ENCODE results near the gene GLOD4. TPM values are rescaled to one million over a fixed set of nuclear protein-coding genes. Genes with fewer than 3 reads are reported as not detected.

GLOD4 gene
- total and polyA plus RNA-seq, 11 donors: 14.0 to 39.7 (median 25.4) TPM

DNA sequence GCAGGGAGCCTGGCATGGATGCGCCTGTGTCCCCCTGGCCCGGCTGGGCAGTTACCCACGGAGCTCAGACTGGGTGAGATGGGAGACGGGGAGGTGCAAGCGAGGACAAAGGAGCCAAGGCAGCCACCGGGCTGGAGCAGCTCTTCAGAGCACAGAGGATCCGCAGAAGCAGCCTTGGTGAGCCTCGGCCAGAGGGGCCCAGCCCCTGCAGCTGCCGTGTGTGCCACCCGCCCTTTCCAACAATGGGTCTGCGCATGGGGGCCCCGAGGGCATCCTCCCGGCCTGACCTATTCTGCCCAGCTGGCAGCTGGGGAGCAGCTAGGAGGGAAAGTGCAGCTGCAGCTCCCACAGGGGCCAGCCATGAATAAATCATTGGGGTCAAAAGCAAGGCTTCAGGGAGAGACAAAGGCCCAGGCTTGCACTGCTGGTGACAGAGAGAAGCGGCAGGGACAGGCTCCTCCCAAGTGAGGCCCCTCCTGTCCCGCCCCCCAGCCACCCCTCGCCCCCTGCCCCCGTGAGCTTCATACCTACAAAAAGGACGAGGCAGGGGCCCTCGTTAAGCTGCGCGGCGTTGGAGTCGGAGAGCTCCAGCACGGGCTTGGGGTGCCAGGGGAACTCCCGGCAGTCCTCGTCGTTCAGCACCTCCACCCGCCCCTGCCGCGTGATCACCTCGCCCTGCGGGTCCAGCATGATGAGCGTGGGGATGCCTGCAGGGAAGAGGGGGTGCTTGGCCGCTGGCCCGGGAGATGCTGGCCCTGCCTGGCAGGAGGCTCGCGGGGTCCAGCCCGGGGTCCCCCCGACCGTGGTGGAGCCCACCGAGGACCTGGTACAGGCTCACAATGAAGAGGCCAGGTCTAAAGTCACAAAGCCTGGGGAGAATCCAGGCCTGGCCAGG, 22.7 kb upstream of the GLOD4 start:
- no peak for TF ChIP-seq POLR2A (IDR thresholded peaks at IDR 0.05)
- no peak for TF ChIP-seq CTCF (IDR thresholded peaks at IDR 0.05)
- H3K4me1 ChIP-seq: no peaks in the 10 kb centered on the region
- no peaks in the 10 kb centered on the region for H3K27me3 ChIP-seq
- DNase-seq: peak in 1 of 5 donors; percentile 15
- no peak overlapping the region for H3K4me3 ChIP-seq
- H3K27ac ChIP-seq: no peak overlapping the region
- no peaks in the 10 kb centered on the region for H3K9me3 ChIP-seq
- 92 to 94% (median 93%) methylated on average over 18 to 41 of the region's 41 CpGs for WGBS, 4 donors
- no peak for ATAC-seq
- peaks cover 0 to 16% (median 4%) of the 10 kb centered on the region in 9 donors for H3K36me3 ChIP-seq
- intact Hi-C loops (cut with DNase I): no loop called here

DNA sequence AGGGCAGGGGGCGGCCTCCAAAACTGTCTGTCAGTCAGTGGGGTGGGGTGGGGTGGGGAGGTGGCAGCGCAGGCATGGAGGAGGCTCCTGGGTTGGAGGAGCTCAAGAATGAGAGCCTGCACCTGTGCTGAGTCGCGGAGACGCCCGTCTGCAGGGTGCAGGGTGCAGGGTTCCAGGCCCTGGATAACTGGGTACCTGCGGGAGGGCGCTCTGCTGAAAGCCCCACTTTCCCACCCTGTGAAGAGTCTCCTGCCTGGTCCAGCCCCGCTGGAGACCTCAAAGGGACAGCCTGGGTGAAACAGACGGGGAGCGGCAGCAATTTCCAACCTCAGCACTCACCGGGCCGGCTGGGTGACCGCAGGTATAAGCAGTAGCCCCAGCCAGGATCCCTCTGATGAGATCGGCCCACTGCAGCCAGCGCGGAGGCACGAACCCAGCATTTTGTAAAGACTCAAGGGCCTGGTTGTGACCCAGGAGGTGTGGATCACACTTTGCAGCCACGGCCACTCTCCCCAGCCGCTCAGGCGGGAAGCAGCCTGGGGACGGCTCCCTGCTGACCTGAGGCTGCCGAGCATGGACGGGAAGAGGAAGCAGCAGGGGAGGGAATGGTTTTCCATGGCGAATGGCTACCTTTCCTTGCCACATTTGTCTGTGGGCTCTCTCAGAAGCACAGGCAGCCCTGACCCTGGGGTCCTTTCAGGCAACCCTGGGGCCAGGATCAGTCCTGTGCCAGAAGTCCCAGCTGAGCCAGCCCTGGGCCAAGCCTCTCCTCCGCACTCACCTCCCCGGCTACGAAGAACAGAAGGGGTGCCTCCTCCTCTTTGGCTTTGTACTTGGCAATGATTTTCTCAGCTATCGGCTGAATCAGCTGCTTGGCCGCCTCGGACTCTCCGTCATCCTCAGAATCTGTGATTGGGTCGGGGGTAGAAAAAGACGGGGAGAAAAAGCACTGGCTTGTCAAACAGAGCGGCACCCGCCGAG, 21.1 kb upstream of the GLOD4 start:
- intact Hi-C loops (cut with DNase I): no loop called here
- ATAC-seq (no peak), DNase-seq (peak in 1 of 5 donors; percentile 14)
- WGBS, 4 donors: 89 to 96% (median 94%) methylated on average over 18 to 37 of the region's 37 CpGs
- Histone ChIP-seq H3K4me1 (no peaks in the 10 kb centered on the region), H3K36me3 (peaks cover 0 to 16% (median 4%) of the 10 kb centered on the region in 9 donors), H3K4me3 (no peak overlapping the region), H3K9me3 (no peaks in the 10 kb centered on the region), H3K27ac (no peak overlapping the region), H3K27me3 (no peaks in the 10 kb centered on the region)
- TF ChIP-seq POLR2A (IDR thresholded peaks at IDR 0.05) (no peak), CTCF (IDR thresholded peaks at IDR 0.05) (no peak)

- no peak overlapping the region for H3K27ac ChIP-seq
These were observed 20.4 kb upstream of the GLOD4 start for GRCh38 chr17:802481-802880.

More at GRCh38 chr17:802481-802880, 20.4 kb upstream of the GLOD4 start:
- no peak for TF ChIP-seq CTCF (IDR thresholded peaks at IDR 0.05)
- TF ChIP-seq POLR2A (IDR thresholded peaks at IDR 0.05): no peak
- intact Hi-C loops (cut with DNase I): no loop called here
- Histone ChIP-seq H3K36me3 (peaks cover 0 to 16% (median 4%) of the 10 kb centered on the region in 9 donors), H3K27me3 (no peaks in the 10 kb centered on the region), H3K4me3 (no peak overlapping the region), H3K4me1 (peaks cover 0 to 2% (median 0%) of the 10 kb centered on the region in 12 donors), H3K9me3 (no peaks in the 10 kb centered on the region)
- DNase-seq: peak in 1 of 5 donors; percentile 22
- 93 to 95% (median 95%) methylated on average over 4 to 14 of the region's 14 CpGs for WGBS, 4 donors
- no peak for ATAC-seq
